OCI-LY1 (cell line): Measurements from ENCODE around the gene EIF2AK2.

Experiments
- H2AFZ ChIP-seq: fragments of 200-600 bp; sonication (generic), shearing (Covaris generic); 2 replicates; pipeline ENCODE4 v1.6.0; 2014; ENCODE audit warnings: antibody characterized with exemption, mild to moderate bottlenecking, low read length
- H3F3A ChIP-seq: fragments of 200-600 bp; sonication (generic), shearing (Covaris generic); 2 replicates; pipeline ENCODE4 v1.6.0; 2014; ENCODE audit warnings: mild to moderate bottlenecking, antibody characterized with exemption, low read length, moderate library complexity; ENCODE audit not compliant: insufficient read depth
- H3K27ac ChIP-seq: fragments of 200-600 bp; sonication (generic); 2 replicates; pipeline ENCODE4 v1.5.1; 2014; ENCODE audit warnings: low read length, mixed run types, mild to moderate bottlenecking, low read depth; ENCODE audit not compliant: poor library complexity, severe bottlenecking
- H3K27me3 ChIP-seq: fragments of 200-600 bp; sonication (generic); 2 replicates; pipeline ENCODE4 v1.6.0; 2014; ENCODE audit warnings: antibody characterized with exemption, mild to moderate bottlenecking, low read length, moderate library complexity; ENCODE audit not compliant: insufficient read depth
- H3K36me3 ChIP-seq: fragments of 200-600 bp; sonication (generic); 2 replicates; pipeline ENCODE4 v1.6.1; 2014; ENCODE audit warnings: mild to moderate bottlenecking, antibody characterized with exemption, low read length, moderate library complexity, mixed read lengths; ENCODE audit not compliant: insufficient read depth
- H3K4me1 ChIP-seq: fragments of 200-600 bp; sonication (generic); 2 replicates; pipeline ENCODE4 v1.5.1; 2014; ENCODE audit warnings: mild to moderate bottlenecking, low read length, moderate library complexity; ENCODE audit not compliant: insufficient read depth, severe bottlenecking
- H3K4me2 ChIP-seq: fragments of 200-600 bp; sonication (generic), shearing (Covaris generic); 2 replicates; pipeline ENCODE4 v1.6.1; 2014; ENCODE audit warnings: low read length
- H3K4me3 ChIP-seq: fragments of 200-600 bp; sonication (generic); 2 replicates; pipeline ENCODE4 v1.5.1; 2014; ENCODE audit warnings: low read length, low read depth, mild to moderate bottlenecking, mixed read lengths; ENCODE audit not compliant: poor library complexity, severe bottlenecking
- H3K79me2 ChIP-seq: fragments of 200-600 bp; shearing (Covaris generic); 2 replicates; pipeline ENCODE4 v1.6.1; 2016; ENCODE audit warnings: mixed run types, low read length, mixed read lengths; ENCODE audit not compliant: insufficient read depth
- H3K9ac ChIP-seq: fragments of 200-600 bp; sonication (generic), shearing (Covaris generic); 2 replicates; pipeline ENCODE4 v1.6.1; 2014; ENCODE audit warnings: mild to moderate bottlenecking, low read length, mixed read lengths
- H3K9me2 ChIP-seq: fragments of 200-600 bp; sonication (generic), shearing (Covaris generic); 2 replicates; pipeline ENCODE4 v1.6.1; 2014; ENCODE audit warnings: low read depth, mild to moderate bottlenecking, low read length, mixed read lengths
- H3K9me3 ChIP-seq: fragments of 200-600 bp; shearing (Covaris generic); 2 replicates; pipeline ENCODE4 v1.6.1; 2014; ENCODE audit warnings: low read length, mixed read lengths
- H4K20me1 ChIP-seq: fragments of 200-600 bp; sonication (generic), shearing (Covaris generic); 2 replicates; pipeline ENCODE4 v1.6.0; 2016; ENCODE audit warnings: mild to moderate bottlenecking, low read length; ENCODE audit not compliant: insufficient read depth
- EZH2 ChIP-seq: fragments of 200-600 bp; sonication (generic), shearing (Covaris generic); IDR thresholded peaks from 2 replicates; pipeline ENCODE4 v1.8.0; 2017; ENCODE audit warnings: borderline replicate concordance, mixed run types, mild to moderate bottlenecking, antibody characterized with exemption, low read length, moderate library complexity, mixed read lengths
- TF ChIP-seq, protein P1 (sequence below): fragments of 200-600 bp; sonication (generic), shearing (Covaris generic); IDR thresholded peaks from 2 replicates; pipeline ENCODE4 v1.5.1; 2017; ENCODE audit warnings: mild to moderate bottlenecking, antibody characterized with exemption, low read length, moderate library complexity, mixed read lengths

The EIF2AK2 gene

DNA sequence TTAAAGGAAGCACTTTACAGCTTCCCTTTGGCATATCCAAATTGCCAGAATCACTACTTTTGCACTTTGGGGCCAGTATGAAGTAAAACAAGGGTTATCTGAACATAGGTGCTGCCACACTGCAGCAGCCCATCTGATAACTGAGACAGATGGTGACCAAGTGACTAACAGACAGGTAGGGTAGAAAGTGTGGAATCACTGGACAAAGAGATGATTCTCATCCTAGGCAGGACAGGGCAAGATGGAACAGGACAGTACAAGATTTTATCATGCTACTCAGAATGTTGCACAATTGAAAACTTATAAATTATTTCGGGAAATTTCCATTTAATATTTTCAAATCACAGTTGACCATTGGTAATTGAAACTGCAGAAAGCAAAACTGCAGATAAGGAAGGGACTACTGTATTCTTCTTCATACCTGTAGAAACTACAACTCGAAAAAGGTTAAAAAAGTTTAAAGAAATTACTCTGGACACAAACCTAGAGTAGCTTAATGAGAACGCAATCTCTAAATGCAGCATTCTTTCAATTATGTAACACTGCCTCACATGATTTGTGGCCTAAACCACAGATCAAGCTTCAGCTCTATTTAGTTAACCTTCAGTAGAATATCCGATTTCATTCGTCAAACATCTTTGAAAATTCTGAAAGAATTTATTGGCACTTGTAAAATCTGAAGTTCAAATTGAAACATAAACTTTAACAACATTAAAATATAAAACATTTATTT is 104.0 kb downstream of the EIF2AK2 start:
- no peak overlapping the region for H2AFZ ChIP-seq
- H3K4me3 ChIP-seq = no peak overlapping the region
- TF ChIP-seq, protein P1, sequence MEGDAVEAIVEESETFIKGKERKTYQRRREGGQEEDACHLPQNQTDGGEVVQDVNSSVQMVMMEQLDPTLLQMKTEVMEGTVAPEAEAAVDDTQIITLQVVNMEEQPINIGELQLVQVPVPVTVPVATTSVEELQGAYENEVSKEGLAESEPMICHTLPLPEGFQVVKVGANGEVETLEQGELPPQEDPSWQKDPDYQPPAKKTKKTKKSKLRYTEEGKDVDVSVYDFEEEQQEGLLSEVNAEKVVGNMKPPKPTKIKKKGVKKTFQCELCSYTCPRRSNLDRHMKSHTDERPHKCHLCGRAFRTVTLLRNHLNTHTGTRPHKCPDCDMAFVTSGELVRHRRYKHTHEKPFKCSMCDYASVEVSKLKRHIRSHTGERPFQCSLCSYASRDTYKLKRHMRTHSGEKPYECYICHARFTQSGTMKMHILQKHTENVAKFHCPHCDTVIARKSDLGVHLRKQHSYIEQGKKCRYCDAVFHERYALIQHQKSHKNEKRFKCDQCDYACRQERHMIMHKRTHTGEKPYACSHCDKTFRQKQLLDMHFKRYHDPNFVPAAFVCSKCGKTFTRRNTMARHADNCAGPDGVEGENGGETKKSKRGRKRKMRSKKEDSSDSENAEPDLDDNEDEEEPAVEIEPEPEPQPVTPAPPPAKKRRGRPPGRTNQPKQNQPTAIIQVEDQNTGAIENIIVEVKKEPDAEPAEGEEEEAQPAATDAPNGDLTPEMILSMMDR = no peak
- no peak for TF ChIP-seq EZH2
- H3K9me2 ChIP-seq = no peaks in the 10 kb centered on the region
- no peaks in the 10 kb centered on the region for H3K79me2 ChIP-seq
- no peaks in the 10 kb centered on the region for H3K4me1 ChIP-seq
- H3F3A ChIP-seq = no peaks in the 10 kb centered on the region
- H4K20me1 ChIP-seq = no peaks in the 10 kb centered on the region
- H3K36me3 ChIP-seq = peaks cover 60% of the 10 kb centered on the region
- no peaks in the 10 kb centered on the region for H3K9me3 ChIP-seq
- H3K27ac ChIP-seq = no peak overlapping the region
- H3K27me3 ChIP-seq = no peaks in the 10 kb centered on the region
- no peak overlapping the region for H3K9ac ChIP-seq
- H3K4me2 ChIP-seq = no peak overlapping the region
